Measurements from ENCODE around the gene NANOS2.
A peak's percentile ranks its signal among the peaks of the same experiment; 100 is the strongest.

NANOS2 gene

GRCh38 chr19:45933759-45934158 lies 19.2 kb upstream of the NANOS2 start:
- Histone ChIP-seq H3K36me3 (no peaks in the 10 kb centered on the region), H3K4me3 (no peak overlapping the region), H3K4me1 (no peaks in the 10 kb centered on the region; the same call in 1 of the 2 replicates), H3K9ac (no peak overlapping the region), H3K9me3 (no peaks in the 10 kb centered on the region), H3K27me3 (no peaks in the 10 kb centered on the region), H3K4me2 (no peak overlapping the region), H3K27ac (no peak overlapping the region), H4K20me1 (no peaks in the 10 kb centered on the region)
- TF ChIP-seq Cebpa-rat (IDR thresholded peaks at IDR 0.05) = no peak

- TF ChIP-seq Cebpa-rat (IDR thresholded peaks at IDR 0.05) = no peak
These were observed 16.5 kb upstream of the NANOS2 start for GRCh38 chr19:45931055-45931454.

GRCh38 chr19:45929247-45929646 lies 14.7 kb upstream of the NANOS2 start:
- H3K9me3 ChIP-seq = no peaks in the 10 kb centered on the region
- no peak overlapping the region for H3K27ac ChIP-seq
- no peak for TF ChIP-seq Cebpa-rat (IDR thresholded peaks at IDR 0.05)
- no peaks in the 10 kb centered on the region for H3K27me3 ChIP-seq
- no peak overlapping the region for H3K4me2 ChIP-seq
- no peak overlapping the region for H3K9ac ChIP-seq
- H3K4me1 ChIP-seq = peaks cover 9% of the 10 kb centered on the region
- H4K20me1 ChIP-seq = no peaks in the 10 kb centered on the region
- H3K4me3 ChIP-seq = no peak overlapping the region
- H3K36me3 ChIP-seq = no peaks in the 10 kb centered on the region

More at GRCh38 chr19:45931055-45931454, 16.5 kb upstream of the NANOS2 start:
- H3K9me3 ChIP-seq = no peaks in the 10 kb centered on the region
- H3K4me1 ChIP-seq = peaks cover 9% of the 10 kb centered on the region
- H3K9ac ChIP-seq = no peak overlapping the region
- no peak overlapping the region for H3K4me3 ChIP-seq
- no peak overlapping the region for H3K27ac ChIP-seq
- H3K4me2 ChIP-seq = no peak overlapping the region
- no peaks in the 10 kb centered on the region for H4K20me1 ChIP-seq
- H3K27me3 ChIP-seq = no peaks in the 10 kb centered on the region
- H3K36me3 ChIP-seq = no peaks in the 10 kb centered on the region

GRCh38 chr19:45927565-45928261 lies 13.1 kb upstream of the NANOS2 start:
- Histone ChIP-seq H3K36me3 (no peaks in the 10 kb centered on the region), H3K27me3 (no peaks in the 10 kb centered on the region), H3K27ac (peak overlapping the region; percentile 74), H3K9me3 (no peaks in the 10 kb centered on the region), H3K4me3 (peak overlapping the region; percentile 60), H3K4me2 (peak overlapping the region; percentile 87), H3K9ac (peak overlapping the region; percentile 61; the same call in 1 of the 2 replicates), H4K20me1 (no peaks in the 10 kb centered on the region), H3K4me1 (peaks cover 9% of the 10 kb centered on the region)
- no peak for TF ChIP-seq Cebpa-rat (IDR thresholded peaks at IDR 0.05)

GRCh38 chr19:45924891-45925447 lies 10.4 kb upstream of the NANOS2 start:
- Histone ChIP-seq H3K36me3 (no peaks in the 10 kb centered on the region), H3K4me2 (no peak overlapping the region), H3K27me3 (no peaks in the 10 kb centered on the region), H3K4me1 (peaks cover 9% of the 10 kb centered on the region), H3K9ac (no peak overlapping the region), H4K20me1 (no peaks in the 10 kb centered on the region), H3K27ac (no peak overlapping the region), H3K9me3 (no peaks in the 10 kb centered on the region), H3K4me3 (no peak overlapping the region)
- TF ChIP-seq Cebpa-rat (IDR thresholded peaks at IDR 0.05) = no peak

GRCh38 chr19:45922281-45922680 lies 7.7 kb upstream of the NANOS2 start:
- Histone ChIP-seq H3K4me1 (no peaks in the 10 kb centered on the region), H3K4me3 (no peak overlapping the region), H3K9ac (no peak overlapping the region), H3K36me3 (no peaks in the 10 kb centered on the region), H3K27ac (no peak overlapping the region), H3K4me2 (no peak overlapping the region), H3K9me3 (no peaks in the 10 kb centered on the region), H3K27me3 (no peaks in the 10 kb centered on the region), H4K20me1 (no peaks in the 10 kb centered on the region)
- no peak for TF ChIP-seq Cebpa-rat (IDR thresholded peaks at IDR 0.05)

- H3K36me3 ChIP-seq = no peaks in the 10 kb centered on the region
- no peak for TF ChIP-seq Cebpa-rat (IDR thresholded peaks at IDR 0.05)
- no peaks in the 10 kb centered on the region for H4K20me1 ChIP-seq
- no peaks in the 10 kb centered on the region for H3K4me1 ChIP-seq
- H3K9ac ChIP-seq = no peak overlapping the region
- H3K9me3 ChIP-seq = no peaks in the 10 kb centered on the region
- no peak overlapping the region for H3K4me2 ChIP-seq
- H3K27me3 ChIP-seq = no peaks in the 10 kb centered on the region
- H3K4me3 ChIP-seq = no peak overlapping the region
- H3K27ac ChIP-seq = no peak overlapping the region
These were observed 5.9 kb upstream of the NANOS2 start for GRCh38 chr19:45920458-45920857.

GRCh38 chr19:45919678-45920077 lies 5.1 kb upstream of the NANOS2 start:
- H3K9me3 ChIP-seq = no peaks in the 10 kb centered on the region
- H3K9ac ChIP-seq = no peak overlapping the region
- no peak overlapping the region for H3K4me3 ChIP-seq
- H4K20me1 ChIP-seq = no peaks in the 10 kb centered on the region
- H3K27me3 ChIP-seq = no peaks in the 10 kb centered on the region
- TF ChIP-seq Cebpa-rat (IDR thresholded peaks at IDR 0.05) = no peak
- H3K36me3 ChIP-seq = no peaks in the 10 kb centered on the region
- no peaks in the 10 kb centered on the region for H3K4me1 ChIP-seq
- H3K27ac ChIP-seq = no peak overlapping the region
- no peak overlapping the region for H3K4me2 ChIP-seq

- Histone ChIP-seq H3K4me1 (no peaks in the 10 kb centered on the region), H3K27ac (no peak overlapping the region), H4K20me1 (no peaks in the 10 kb centered on the region), H3K36me3 (no peaks in the 10 kb centered on the region), H3K27me3 (no peaks in the 10 kb centered on the region), H3K4me2 (no peak overlapping the region), H3K9me3 (no peaks in the 10 kb centered on the region), H3K9ac (no peak overlapping the region), H3K4me3 (no peak overlapping the region)
- no peak for TF ChIP-seq Cebpa-rat (IDR thresholded peaks at IDR 0.05)
These were observed 4.1 kb upstream of the NANOS2 start for GRCh38 chr19:45918721-45919120.

- no peak overlapping the region for H3K4me2 ChIP-seq
- H3K27ac ChIP-seq = no peak overlapping the region
- no peaks in the 10 kb centered on the region for H3K27me3 ChIP-seq
- TF ChIP-seq Cebpa-rat (IDR thresholded peaks at IDR 0.05) = no peak
- H3K4me3 ChIP-seq = no peak overlapping the region
- H3K9ac ChIP-seq = no peak overlapping the region
- H3K4me1 ChIP-seq = no peaks in the 10 kb centered on the region; the same call in 1 of the 2 replicates
- H4K20me1 ChIP-seq = no peaks in the 10 kb centered on the region
- H3K9me3 ChIP-seq = peaks cover 5% of the 10 kb centered on the region; the same call in 1 of the 2 replicates
- no peaks in the 10 kb centered on the region for H3K36me3 ChIP-seq
These were observed 3.0 kb upstream of the NANOS2 start for GRCh38 chr19:45917421-45918091.
